Measurements from ENCODE around the gene IER3.

- TF ChIP-seq POLR2A (IDR thresholded peaks at IDR 0.05) (no peak), CTCF (IDR thresholded peaks at IDR 0.05 in 8 of 11, conservative IDR thresholded peaks at IDR 0.05 in 3 of 11) (no peak), POLR2AphosphoS5 (IDR thresholded peaks at IDR 0.05) (no peak)
Observed at GRCh38 chr6:30793521-30794194, 49.3 kb upstream of the IER3 start.

Data from spleen (tissue), 7 donors.